ENCODE measurements around the gene OBSCN. TPM values are rescaled to one million over a fixed set of nuclear protein-coding genes. Genes with fewer than 3 reads are reported as not detected.

The OBSCN gene
- total and polyA plus RNA-seq, 2 of the 4 experiments (the other 2 are of a cell fraction), result 4.1 to 9.5 TPM

DNA sequence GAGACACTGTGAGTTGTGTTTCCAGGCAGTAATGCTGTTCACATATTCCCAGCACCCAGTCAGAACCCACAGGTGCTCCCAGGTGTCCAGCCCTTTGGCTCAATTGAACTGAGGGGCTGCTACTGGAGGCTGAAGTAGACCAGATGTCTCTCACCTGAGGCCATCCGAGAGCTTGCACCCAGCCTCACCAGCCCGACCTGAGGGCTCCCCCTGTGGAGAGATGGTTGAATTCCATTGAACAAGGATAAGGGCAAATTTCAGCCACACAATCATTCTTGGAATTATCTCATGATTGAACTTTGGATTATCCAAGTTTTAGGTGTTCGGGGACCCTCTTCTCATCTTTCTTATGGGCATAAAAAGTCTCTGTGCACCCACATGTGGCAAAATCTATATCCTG is 52.1 kb downstream of the OBSCN start:
- dilution Hi-C loops (cut with HindIII; ENCODE audit: low sequenced_read_pairs, unreplicated experiment) (no loop called here), in situ Hi-C loops (cut with MboI; ENCODE audit: low sequenced_read_pairs) (no loop called here), intact Hi-C loops (cut with micrococcal nuclease) (no loop called here)
- Histone ChIP-seq H3K36me3 (ENCODE audit: control insufficient read depth, insufficient read depth, low read length) (peaks cover 32% of the 10 kb centered on the region), H3K27me3 (ENCODE audit: control insufficient read depth, insufficient read depth, low read length) (no peaks in the 10 kb centered on the region), H2BK20ac (ENCODE audit: low read depth, low read length) (no peak overlapping the region), H3K4me2 (ENCODE audit: low read depth, low read length) (no peak overlapping the region), H3K14ac (replicated peaks; ENCODE audit: low read depth, low read length) (no peak overlapping the region), H4K91ac (ENCODE audit: insufficient read depth, low read depth, low read length) (no peak overlapping the region), H4K20me1 (ENCODE audit: insufficient read depth, low read length) (no peaks in the 10 kb centered on the region), H2AFZ (replicated peaks; ENCODE audit: low read length, poor library complexity) (no peak overlapping the region), H3K4me1 (ENCODE audit: control insufficient read depth, insufficient read depth, low read length) (no peaks in the 10 kb centered on the region), H3K56ac (ENCODE audit: extremely low read depth, insufficient read depth, low read length) (no peak overlapping the region), H2AK5ac (ENCODE audit: low read depth, low read length) (no peak overlapping the region), H2BK15ac (ENCODE audit: low read depth, low read length) (no peak overlapping the region), H2AK9ac (replicated peaks; ENCODE audit: low read depth, low read length, poor library complexity) (no peak overlapping the region), H3K4me3 (ENCODE audit: insufficient read depth, low read depth, low read length) (no peak overlapping the region), H3K79me1 (ENCODE audit: low read depth in 1 of 2, low read length in 2 of 2) (no peaks in the 10 kb centered on the region), H3K23ac (ENCODE audit: low read depth, low read length) (no peak overlapping the region), H3K9me3 (ENCODE audit: control insufficient read depth, insufficient read depth, low read length) (peaks cover 4% of the 10 kb centered on the region), H3K4ac (ENCODE audit: low read depth, low read length) (no peak overlapping the region), H2BK5ac (ENCODE audit: low read depth, low read length, poor library complexity, severe bottlenecking) (no peak overlapping the region), H4K8ac (ENCODE audit: low read depth in 2 of 2, low read length in 2 of 2) (no peak overlapping the region), H3K27ac (ENCODE audit: insufficient read depth, low read length) (no peak overlapping the region), H3K9ac (ENCODE audit: low read depth, low read length) (no peak overlapping the region), H3K18ac (ENCODE audit: low read depth, low read length) (no peak overlapping the region), H3K9me1 (ENCODE audit: insufficient read depth, low read length) (no peaks in the 10 kb centered on the region; the same call in 1 of the 2 replicates), H4K5ac (ENCODE audit: low read depth, low read length) (no peak overlapping the region), H2BK120ac (ENCODE audit: low read depth, low read length) (no peak overlapping the region)
- WGBS, 2 experiments (ENCODE audit: extremely low coverage in 2 of 2, insufficient read length in 1 of 2), result no CpG with 5 or more reads among the region's 3 CpGs
- POLR2A ChIA-PET (ENCODE audit: unreplicated experiment), result no interaction called here
- ATAC-seq (ENCODE audit: low read depth) (no peak), DNase-seq (no peak)
- no TSS peak for BruUV-seq (replicated peaks)
- TF ChIP-seq NFE2L2 (IDR thresholded peaks at IDR 0.05; ENCODE audit: low read depth, low read length) (no peak), BHLHE40 (IDR thresholded peaks at IDR 0.05; ENCODE audit: low read depth, low read length) (no peak), FOS (IDR thresholded peaks at IDR 0.05; ENCODE audit: low read depth, low read length) (no peak), CTCF (conservative IDR thresholded peaks at IDR 0.05; ENCODE audit: low read depth, low read length) (peak; percentile 13; the same call in 1 of the 2 replicates), MAZ (IDR thresholded peaks at IDR 0.05; ENCODE audit: borderline replicate concordance, low read depth, low read length) (no peak), POLR2A (IDR thresholded peaks at IDR 0.05; ENCODE audit: low read depth, low read length) (no peak), CHD1 (IDR thresholded peaks at IDR 0.05; ENCODE audit: low read depth, low read length) (no peak)
- TF ChIP-seq, protein P1, sequence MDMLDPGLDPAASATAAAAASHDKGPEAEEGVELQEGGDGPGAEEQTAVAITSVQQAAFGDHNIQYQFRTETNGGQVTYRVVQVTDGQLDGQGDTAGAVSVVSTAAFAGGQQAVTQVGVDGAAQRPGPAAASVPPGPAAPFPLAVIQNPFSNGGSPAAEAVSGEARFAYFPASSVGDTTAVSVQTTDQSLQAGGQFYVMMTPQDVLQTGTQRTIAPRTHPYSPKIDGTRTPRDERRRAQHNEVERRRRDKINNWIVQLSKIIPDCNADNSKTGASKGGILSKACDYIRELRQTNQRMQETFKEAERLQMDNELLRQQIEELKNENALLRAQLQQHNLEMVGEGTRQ (IDR thresholded peaks at IDR 0.05; ENCODE audit: low read depth, low read length), result no peak
- TF ChIP-seq, protein P2, sequence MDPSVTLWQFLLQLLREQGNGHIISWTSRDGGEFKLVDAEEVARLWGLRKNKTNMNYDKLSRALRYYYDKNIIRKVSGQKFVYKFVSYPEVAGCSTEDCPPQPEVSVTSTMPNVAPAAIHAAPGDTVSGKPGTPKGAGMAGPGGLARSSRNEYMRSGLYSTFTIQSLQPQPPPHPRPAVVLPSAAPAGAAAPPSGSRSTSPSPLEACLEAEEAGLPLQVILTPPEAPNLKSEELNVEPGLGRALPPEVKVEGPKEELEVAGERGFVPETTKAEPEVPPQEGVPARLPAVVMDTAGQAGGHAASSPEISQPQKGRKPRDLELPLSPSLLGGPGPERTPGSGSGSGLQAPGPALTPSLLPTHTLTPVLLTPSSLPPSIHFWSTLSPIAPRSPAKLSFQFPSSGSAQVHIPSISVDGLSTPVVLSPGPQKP (IDR thresholded peaks at IDR 0.05; ENCODE audit: borderline replicate concordance, low read depth, low read length), result no peak
- CTCF ChIA-PET, result no interaction called here
